ENCODE results near the gene KRT6A. TPM values are rescaled to one million over a fixed set of nuclear protein-coding genes. Genes with fewer than 3 reads are reported as not detected.

Gene KRT6A
- total RNA-seq, 2 donors from 2014 or later: 5.9 to 13.6 TPM

GRCh38 chr12:52487211-52487610 is 5.8 kb downstream of the KRT6A start:
- intact Hi-C loops (cut with DNase I): no loop called here
- WGBS: 38% methylated on average over 1 of the region's 1 CpG
- TF ChIP-seq CTCF (IDR thresholded peaks at IDR 0.05): no peak
- TF ChIP-seq POLR2A (IDR thresholded peaks at IDR 0.05): no peak
- no peak for TF ChIP-seq POLR2AphosphoS5 (IDR thresholded peaks at IDR 0.05)

GRCh38 chr12:52486166-52487105 is 6.6 kb downstream of the KRT6A start:
- TF ChIP-seq POLR2A (IDR thresholded peaks at IDR 0.05) (no peak), POLR2AphosphoS5 (IDR thresholded peaks at IDR 0.05) (no peak), CTCF (IDR thresholded peaks at IDR 0.05) (no peak)
- H3K4me3 ChIP-seq: no peak overlapping the region
- no peak for DNase-seq (ENCODE audit: low spot score)
- intact Hi-C loops (cut with DNase I): no loop called here
- 79% methylated on average over 5 of the region's 5 CpGs for WGBS
- no peaks in the 10 kb centered on the region for H3K36me3 ChIP-seq
- no peak overlapping the region for H3K27ac ChIP-seq
- no peaks in the 10 kb centered on the region for H3K4me1 ChIP-seq (replicated peaks)
- no peaks in the 10 kb centered on the region for H3K9me3 ChIP-seq
- no peaks in the 10 kb centered on the region for H3K27me3 ChIP-seq (replicated peaks; ENCODE audit: insufficient read depth)

More at GRCh38 chr12:52487211-52487610, 5.8 kb downstream of the KRT6A start:
- Histone ChIP-seq H3K4me1 (replicated peaks) (no peaks in the 10 kb centered on the region), H3K9me3 (no peaks in the 10 kb centered on the region), H3K27me3 (replicated peaks; ENCODE audit: insufficient read depth) (no peaks in the 10 kb centered on the region), H3K4me3 (no peak overlapping the region), H3K36me3 (no peaks in the 10 kb centered on the region), H3K27ac (no peak overlapping the region)
- DNase-seq (ENCODE audit: low spot score): no peak

GRCh38 chr12:52480073-52480472 is 13.0 kb downstream of the KRT6A start:
- 53% methylated on average over 3 of the region's 3 CpGs for WGBS
- no peak overlapping the region for H3K4me3 ChIP-seq
- no peak overlapping the region for H3K27ac ChIP-seq
- DNase-seq (ENCODE audit: low spot score): no peak
- no peaks in the 10 kb centered on the region for H3K9me3 ChIP-seq
- intact Hi-C loops (cut with DNase I): no loop called here
- H3K36me3 ChIP-seq: no peaks in the 10 kb centered on the region
- no peaks in the 10 kb centered on the region for H3K4me1 ChIP-seq (replicated peaks)
- TF ChIP-seq POLR2A (IDR thresholded peaks at IDR 0.05) (no peak), POLR2AphosphoS5 (IDR thresholded peaks at IDR 0.05) (no peak), CTCF (IDR thresholded peaks at IDR 0.05) (no peak)
- no peaks in the 10 kb centered on the region for H3K27me3 ChIP-seq (replicated peaks; ENCODE audit: insufficient read depth)

GRCh38 chr12:52477651-52478050 is 15.4 kb downstream of the KRT6A start:
- H3K27ac ChIP-seq: no peak overlapping the region
- 63% methylated on average over 2 of the region's 2 CpGs for WGBS
- no peaks in the 10 kb centered on the region for H3K36me3 ChIP-seq
- intact Hi-C loops (cut with DNase I): no loop called here
- H3K27me3 ChIP-seq (replicated peaks; ENCODE audit: insufficient read depth): no peaks in the 10 kb centered on the region
- H3K9me3 ChIP-seq: no peaks in the 10 kb centered on the region
- no peak overlapping the region for H3K4me3 ChIP-seq
- TF ChIP-seq CTCF (IDR thresholded peaks at IDR 0.05) (no peak), POLR2AphosphoS5 (IDR thresholded peaks at IDR 0.05) (no peak), POLR2A (IDR thresholded peaks at IDR 0.05) (no peak)
- no peak for DNase-seq (ENCODE audit: low spot score)
- no peaks in the 10 kb centered on the region for H3K4me1 ChIP-seq (replicated peaks)

- 95% methylated on average over 2 of the region's 2 CpGs for WGBS
- no peak overlapping the region for H3K4me3 ChIP-seq
- intact Hi-C loops (cut with DNase I): no loop called here
These were observed 18.8 kb downstream of the KRT6A start for GRCh38 chr12:52474212-52474611.

More at GRCh38 chr12:52474212-52474611, 18.8 kb downstream of the KRT6A start:
- H3K9me3 ChIP-seq: no peaks in the 10 kb centered on the region
- no peak for TF ChIP-seq CTCF (IDR thresholded peaks at IDR 0.05)
- no peak for TF ChIP-seq POLR2AphosphoS5 (IDR thresholded peaks at IDR 0.05)
- TF ChIP-seq POLR2A (IDR thresholded peaks at IDR 0.05): no peak
- H3K4me1 ChIP-seq (replicated peaks): no peaks in the 10 kb centered on the region
- DNase-seq (ENCODE audit: low spot score): no peak
- no peaks in the 10 kb centered on the region for H3K36me3 ChIP-seq
- H3K27ac ChIP-seq: no peak overlapping the region
- H3K27me3 ChIP-seq (replicated peaks; ENCODE audit: insufficient read depth): no peaks in the 10 kb centered on the region

Measured in prostate gland (tissue), 2 donors.